SK-N-MC (cell line): Measurements from ENCODE around the gene B3GALNT2.

Experiments
- EZH2 ChIP-seq: fragments of 200-600 bp; sonication (generic); IDR thresholded peaks from one replicate; pipeline ENCODE4 v1.6.1; 2017; ENCODE audit warnings: antibody characterized with exemption
- POLR2AphosphoS5 ChIP-seq: IDR thresholded peaks from 2 replicates; pipeline ENCODE4 v1.6.1; 2012; ENCODE audit warnings: mild to moderate bottlenecking, low read depth, low read length, borderline replicate concordance

GRCh38 chr1:235460770-235461169 is 43.5 kb downstream of the B3GALNT2 start:
- no peak for TF ChIP-seq POLR2AphosphoS5
- no peak for TF ChIP-seq EZH2
